NCI-H1436 (cell line): ENCODE data around the gene KLHL35.

Experiments
- DNase-seq: peaks from one replicate; lab custom pipeline; 2025; lab: John Stamatoyannopoulos, UW

Gene KLHL35, protein sequence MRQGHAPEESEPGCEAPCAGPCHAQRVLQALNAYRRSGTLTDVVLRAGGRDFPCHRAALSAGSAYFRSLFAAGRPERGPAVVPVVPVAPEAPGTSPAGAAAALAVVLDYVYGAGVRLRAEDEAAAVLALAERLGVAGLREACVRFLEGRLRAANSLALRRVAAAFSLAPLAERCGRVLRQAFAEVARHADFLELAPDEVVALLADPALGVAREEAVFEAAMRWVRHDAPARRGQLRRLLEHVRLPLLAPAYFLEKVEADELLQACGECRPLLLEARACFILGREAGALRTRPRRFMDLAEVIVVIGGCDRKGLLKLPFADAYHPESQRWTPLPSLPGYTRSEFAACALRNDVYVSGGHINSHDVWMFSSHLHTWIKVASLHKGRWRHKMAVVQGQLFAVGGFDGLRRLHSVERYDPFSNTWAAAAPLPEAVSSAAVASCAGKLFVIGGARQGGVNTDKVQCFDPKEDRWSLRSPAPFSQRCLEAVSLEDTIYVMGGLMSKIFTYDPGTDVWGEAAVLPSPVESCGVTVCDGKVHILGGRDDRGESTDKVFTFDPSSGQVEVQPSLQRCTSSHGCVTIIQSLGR

DNA sequence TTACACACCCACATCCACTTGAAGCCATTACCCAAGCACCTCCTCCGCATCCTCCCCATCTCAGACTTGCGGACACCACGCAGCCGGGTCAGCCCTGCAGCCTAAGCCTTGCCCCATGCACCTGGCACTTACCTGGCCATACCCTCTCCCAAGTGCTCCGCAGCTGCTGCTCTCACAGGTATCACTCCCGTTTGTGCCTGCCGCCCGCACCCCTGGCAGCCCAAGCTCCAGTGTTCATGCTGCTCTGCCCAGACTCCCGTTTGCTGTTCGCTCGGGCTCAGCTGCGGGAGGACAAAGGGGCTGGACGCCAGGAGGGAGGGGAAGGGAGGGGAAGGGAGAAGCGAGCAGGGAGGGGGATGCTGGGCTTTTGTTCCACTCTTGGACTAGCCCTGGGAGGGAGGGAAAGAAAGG is at the start of gene KLHL35:
TSS of gene KLHL35 (minus strand) at position 293 of the 411 bp plus-strand sequence. CDS start 2,574 bp downstream, outside the sequence.
- no peak for DNase-seq

DNA sequence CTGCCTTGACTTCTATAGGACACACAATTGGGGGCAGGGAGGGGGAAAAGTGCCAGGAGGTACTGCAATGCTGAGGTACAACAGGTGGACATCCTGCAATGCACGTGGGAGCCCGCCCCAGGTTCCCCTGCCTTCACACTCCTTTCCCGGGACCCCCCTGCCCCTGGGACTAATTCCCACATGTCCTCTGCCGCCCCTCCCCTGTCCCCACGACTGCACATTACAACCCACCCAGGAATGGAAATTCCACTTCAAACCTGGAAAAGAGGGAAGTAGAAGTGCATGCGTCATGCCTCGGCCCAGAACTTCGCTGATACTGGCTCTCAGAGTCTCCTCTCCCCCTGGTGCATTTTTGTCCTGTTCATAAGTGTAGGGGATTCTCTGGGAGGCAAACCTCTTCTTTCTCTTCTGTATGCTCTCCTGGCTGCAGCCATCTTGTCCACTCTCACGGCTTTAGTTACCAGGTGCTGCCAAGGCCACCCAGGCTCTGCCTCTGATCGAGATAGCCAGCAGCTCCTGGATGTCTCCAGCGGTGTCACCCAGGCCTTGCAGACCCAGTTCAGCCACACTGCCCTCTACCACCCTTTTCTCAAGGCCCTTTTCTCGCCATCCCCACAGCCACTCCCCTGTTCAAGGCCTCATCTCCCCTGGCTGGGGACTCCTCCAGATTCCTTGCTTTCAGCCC is 49.1 kb upstream of the KLHL35 start:
- DNase-seq = no peak

DNA sequence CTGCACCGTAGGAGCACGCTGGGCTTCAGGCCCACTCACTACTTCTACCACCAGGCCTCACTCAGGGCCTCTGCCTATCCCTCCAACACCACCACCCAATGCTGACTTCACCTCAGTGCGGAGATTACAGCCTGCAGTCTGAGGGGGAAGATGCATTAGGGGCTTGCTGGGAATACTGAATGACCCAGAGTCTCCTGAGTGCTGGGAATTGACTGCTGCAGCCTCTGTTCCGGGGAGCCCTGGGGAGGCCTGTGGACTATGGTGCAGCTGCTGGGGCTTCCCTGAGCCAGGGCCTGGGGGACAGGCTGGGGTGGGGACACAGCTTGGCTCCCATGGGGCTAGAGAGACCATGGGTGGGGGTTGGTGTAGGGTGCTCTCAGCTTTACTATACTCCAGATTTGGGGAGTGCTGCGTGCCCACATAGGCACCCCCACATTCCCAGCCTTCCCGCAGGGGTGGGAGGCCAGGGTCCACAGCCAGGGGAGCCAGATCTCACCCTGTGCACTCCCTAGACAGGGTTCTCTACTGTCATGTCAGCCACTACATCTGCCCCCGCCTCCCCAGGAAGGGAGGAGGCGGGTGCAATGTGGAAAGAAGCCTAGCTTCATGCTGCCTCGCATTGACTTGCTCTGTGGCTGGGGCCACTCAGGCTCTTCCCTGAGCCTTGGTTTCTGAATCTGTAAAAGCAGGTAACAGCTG is 48.4 kb upstream of the KLHL35 start:
- DNase-seq = no peak

DNA sequence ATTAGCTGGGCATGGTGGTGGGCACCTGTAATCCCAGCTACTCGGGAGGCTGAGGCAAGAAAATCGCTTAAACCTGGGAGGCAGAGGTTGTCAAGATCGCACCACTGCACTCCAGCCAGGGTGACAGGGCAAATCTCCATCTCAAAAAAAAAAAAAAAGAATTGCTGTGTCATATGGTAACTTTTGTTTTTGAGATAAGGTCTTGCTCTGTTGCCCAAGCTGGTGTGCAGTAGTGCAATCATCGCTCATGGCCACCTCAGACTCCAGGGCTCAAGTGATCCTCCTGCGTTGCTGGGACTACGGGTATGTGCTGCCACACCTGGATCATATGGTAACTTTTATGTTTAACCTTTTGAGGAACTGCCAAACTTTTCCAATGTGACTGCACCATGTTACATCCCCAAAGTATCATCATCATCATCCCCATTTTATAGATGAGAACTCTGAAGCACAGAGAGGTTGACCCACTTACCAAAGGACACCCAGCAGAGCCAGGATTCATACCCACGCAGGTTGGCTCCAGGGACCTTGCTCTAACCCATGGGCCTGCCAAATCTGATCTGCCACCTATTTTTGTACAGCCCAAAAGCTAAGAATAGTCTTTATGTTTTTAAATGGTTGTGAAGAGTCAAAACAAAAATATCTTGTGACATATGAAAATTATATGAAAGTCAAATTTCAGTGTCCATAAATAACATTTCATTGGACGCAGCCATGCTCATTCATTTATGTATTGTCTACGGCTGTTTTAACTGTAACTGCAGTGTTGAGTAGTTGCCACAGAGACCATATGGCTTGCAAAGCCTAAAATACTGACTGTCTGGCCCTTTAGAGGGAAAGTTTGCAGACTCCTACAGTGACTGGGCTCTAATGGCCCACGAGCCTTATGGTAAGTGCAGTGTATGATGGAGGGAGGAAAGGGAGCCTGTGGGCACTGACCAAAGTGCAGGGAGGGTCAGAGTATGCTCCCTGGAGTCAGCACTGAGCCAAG is 47.5 kb upstream of the KLHL35 start:
- no peak for DNase-seq

DNA sequence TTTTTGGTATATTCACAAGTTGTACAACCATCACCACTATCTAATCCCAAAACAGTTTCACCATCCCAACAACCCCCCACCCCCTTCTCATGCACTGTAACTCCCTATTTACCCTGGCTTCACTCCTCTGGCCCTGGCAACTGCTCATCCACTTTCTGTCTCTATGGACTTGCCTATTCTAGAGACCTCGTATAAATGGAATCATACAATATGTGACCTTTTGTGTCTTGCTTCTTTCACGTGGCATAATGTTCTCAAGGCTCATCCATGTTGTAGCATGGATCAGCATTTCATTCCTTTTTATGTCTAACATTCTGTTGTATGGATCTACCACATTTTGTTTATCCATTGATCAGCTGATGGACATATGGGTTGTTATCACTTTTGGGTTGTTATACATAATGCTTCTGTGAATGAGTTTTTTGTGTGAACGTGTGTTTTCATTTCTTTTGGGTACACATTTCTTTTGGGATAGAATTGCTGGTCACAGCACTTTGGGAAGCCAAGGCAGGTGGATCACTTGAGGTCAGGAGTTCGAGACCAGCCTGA is 46.7 kb upstream of the KLHL35 start:
- DNase-seq = no peak

DNA sequence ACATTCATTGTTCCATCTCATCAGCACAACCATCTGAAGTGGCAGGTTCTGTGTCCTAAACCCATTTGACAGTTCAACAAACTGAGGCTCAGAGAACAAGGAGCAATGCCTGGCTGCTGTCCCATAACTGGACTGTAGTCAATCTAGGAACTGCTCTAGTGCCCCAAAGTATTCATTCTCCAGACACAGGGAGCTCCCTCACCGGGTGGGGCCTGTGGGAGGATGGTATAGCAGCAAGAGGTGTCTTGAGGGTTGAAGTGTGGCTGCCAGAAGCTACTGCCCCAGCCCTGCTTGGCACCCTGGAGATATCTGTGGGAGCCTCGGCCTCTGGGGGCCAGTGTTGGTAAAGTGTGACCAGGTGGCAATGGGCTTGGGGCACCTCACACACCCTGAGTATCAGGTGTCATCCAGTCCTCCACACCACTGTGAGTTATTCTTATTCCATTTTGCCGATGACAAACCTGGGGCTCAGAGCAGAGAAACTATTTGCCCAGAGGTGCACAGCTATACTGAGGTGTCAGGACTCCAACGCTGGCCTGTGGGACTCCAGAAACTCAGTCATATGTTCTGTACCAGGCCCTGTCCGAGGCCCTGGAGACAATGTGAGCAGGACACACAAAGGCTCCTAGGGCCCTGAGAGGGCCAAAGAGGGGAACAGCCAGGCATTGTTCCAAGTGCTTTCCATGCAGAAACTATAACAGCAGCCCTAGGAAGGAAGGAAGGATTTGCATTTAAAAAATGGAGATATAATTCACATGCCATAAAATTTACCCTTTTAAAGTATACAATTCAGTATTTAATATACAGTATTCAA is 46.0 kb upstream of the KLHL35 start:
- no peak for DNase-seq

DNA sequence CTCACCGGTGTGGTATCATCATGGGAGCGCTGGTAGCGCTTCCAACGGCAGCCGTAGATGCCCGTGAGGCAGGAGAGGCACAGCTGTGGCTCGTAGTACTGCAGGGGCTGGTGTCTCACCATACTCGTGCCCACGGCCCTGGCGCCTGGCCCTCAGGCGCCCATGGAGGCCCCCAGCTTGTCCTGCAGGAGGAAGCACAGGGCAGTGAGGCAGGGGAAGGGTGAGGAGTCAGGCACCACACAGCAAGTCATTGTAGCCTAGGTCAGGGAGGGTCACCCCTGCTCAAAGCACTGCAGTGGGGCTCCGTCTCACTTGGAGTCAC is 44.6 kb upstream of the KLHL35 start:
- DNase-seq = no peak

DNA sequence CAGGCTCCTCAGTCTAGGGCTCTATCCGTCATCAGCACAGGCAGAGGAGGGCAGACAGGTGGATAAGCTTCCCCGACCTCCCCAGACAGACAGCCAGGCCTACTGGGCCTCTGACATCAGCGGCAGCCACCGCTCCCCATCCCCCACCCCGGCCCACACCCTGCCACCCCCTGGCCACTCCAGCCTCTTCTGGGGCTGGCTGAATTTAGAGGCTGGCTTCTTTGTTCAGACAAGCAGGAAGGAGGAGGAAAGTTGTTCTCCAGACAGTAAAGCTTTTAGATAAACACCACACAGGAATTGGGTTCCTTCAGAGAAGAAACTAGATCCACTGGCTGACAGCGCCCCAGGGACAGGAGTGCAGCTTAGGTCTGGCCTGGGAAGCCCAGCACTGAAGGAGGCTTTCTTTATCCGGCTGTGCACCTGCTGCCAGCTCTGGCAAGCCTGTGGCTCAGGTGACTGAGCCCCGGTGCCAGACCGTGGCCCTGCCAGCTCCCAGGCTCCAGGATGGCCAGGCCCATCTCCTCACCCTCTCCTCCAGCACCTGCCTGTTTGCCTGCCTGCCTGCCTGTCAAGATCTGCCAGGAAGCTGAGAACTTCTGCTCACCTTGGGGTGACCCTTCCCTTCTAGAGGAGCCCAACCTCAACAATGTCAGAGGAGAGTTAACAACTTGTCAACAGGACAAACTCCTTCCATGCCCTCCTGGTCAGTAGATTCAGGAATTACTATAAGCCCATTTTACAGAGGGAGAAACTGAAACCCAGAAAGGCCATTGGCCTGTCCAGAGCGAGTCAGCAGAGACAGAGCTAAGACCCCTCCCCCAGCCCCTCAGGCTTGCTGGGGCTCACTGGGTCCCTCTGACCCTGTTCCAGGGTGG is 44.0 kb upstream of the KLHL35 start:
- no peak for DNase-seq

DNA sequence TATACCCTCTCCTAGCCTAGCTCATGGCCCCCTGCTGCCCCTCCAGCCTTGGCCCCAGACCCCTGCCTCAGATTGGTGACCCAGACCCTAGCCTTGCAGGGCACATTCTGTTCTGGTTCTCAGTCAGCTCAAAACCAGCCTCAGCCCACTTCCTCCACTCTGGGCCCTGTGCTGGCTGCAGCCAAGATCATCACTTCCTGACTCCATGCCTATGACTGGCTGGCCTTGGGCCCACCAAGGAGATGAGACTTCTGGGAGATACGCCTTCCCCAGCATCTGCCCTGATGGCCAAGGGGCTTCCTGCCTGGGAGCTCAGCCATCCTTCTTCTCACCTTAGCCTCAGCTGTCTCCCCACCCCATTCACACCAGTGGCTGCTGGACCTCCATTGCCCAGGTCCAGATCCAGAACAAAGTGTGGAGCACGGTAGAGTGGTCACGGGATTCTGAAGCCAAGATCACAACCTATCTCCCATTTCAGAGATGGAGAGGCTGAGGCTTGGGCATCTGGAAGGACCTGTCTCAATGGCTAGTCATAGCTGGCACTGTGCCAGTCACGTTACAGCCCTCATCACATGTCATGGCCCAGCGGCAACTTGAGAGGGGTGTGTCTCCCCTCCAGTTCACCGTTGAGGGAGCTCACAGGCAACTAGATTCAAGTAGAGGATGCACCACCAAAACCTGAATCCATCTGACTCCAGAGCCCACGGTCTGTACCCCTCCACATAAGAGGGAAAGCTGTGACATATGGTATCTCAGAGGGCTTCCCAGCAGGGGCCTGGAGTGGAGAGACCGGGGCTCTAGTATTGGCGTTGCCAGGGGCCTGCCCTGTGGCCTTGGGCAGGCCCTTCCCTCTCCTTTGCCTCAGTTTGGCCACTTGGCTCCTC is 43.0 kb upstream of the KLHL35 start:
- DNase-seq = peak; percentile 26

DNA sequence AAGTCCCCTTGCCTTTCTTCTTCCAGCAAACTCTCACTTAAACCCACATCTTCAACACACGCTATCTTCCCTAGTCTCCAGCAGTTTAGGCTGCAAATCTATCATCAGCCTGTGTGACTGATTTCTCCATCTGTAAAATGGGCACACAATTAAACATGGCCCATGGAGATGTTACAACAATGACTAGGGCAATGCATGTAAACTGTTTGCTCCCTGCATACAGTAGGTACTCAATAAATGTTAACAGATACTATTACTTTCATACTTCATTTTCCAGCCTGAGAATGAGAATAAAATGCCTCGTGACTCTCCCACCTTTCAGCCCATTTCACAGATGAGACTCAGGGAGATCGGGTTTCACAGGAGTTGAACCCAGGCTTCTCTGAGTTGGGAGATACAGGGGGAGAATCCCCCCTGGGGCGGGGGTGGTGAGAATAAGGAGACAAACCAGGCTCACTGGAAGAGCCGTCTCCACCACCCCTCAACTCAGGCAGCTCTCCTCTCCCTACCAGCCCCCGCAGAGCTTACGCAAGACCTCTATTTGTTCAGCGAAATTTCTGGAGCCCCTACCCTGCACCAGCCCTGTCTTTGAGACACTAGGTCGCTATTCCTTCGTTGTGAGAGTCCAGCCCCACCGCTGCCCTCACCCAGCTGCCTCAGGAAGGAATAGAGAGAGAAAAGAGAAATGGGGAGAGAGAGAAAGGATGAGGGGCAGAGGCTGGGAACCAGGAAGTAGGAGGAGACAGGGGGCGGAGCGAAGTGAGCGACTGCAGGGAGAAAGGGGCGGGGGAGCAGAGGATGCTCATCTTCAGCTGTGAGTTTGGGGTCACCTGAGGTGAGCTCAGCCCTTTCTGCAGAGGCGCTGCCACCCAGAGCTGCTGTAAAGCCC is 42.1 kb upstream of the KLHL35 start:
- DNase-seq = peak; percentile 76

DNA sequence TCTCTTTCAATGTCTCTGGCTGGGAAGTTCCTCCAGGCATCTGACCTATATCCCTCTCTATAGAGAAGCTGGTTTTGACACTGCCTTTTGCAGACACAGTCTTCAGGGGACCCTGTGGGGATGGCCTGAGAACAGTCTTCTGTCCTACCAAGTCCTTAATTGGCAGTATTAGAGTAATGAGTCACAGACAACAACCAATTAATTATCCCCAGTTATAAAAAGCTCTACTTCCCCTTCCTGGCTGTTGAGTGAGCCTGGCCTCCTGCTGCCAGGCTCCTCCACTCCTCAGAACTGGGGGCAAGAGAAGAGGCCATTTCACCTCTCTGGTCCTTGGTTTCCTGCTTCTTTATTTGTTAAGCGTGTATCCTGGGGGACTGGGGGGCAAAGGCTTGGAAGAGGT is 41.2 kb upstream of the KLHL35 start:
- DNase-seq = no peak

DNA sequence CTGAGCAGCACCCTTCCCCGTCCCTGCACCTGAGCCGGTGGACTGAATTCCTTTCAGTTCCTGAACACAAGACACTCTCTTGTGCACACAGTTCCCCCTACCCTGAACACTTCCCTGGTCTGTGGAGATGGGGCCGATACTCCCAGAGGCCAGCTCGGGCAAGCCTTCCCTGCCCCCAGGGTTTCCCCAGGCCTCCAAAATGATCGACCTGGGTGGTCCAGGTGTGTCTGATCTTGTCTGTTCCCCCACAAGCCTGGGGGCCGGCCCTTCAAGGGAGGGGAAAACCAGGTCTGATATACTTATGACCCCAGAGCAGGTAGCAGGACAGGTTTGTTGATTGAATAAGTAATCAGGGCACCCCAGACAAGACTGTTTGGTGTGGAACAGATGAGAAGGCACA is 40.7 kb upstream of the KLHL35 start:
- no peak for DNase-seq

DNA sequence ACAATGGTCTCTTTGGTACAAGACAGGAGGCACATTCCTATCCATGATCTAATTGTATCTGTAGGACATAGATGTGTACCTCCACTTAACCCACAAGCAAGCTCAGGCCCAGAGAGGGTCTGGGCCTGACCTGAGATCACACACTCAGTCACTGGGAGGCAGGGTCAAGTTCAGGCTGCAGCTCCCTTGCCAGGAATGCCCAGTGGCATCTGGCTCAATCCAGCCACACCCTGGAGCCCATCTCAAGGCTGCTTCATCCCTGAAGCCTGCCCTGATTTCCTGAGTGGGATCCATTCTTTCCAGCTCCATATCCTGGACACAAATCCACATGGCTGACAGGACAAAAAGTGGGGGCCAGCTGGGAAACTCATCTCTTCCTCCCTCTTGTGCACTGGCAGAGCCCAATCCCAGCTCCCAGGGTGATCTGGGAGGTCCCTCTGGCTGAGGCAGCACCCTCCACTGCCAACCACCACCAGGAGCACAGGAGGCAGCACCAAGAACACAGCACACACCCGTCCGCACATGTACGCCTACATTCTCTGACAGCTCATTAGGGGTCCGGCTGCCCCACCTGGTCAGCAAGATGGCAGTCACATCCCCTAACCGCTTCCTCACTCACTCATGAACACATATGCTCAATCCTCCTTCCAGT is 39.2 kb upstream of the KLHL35 start:
- no peak for DNase-seq

DNA sequence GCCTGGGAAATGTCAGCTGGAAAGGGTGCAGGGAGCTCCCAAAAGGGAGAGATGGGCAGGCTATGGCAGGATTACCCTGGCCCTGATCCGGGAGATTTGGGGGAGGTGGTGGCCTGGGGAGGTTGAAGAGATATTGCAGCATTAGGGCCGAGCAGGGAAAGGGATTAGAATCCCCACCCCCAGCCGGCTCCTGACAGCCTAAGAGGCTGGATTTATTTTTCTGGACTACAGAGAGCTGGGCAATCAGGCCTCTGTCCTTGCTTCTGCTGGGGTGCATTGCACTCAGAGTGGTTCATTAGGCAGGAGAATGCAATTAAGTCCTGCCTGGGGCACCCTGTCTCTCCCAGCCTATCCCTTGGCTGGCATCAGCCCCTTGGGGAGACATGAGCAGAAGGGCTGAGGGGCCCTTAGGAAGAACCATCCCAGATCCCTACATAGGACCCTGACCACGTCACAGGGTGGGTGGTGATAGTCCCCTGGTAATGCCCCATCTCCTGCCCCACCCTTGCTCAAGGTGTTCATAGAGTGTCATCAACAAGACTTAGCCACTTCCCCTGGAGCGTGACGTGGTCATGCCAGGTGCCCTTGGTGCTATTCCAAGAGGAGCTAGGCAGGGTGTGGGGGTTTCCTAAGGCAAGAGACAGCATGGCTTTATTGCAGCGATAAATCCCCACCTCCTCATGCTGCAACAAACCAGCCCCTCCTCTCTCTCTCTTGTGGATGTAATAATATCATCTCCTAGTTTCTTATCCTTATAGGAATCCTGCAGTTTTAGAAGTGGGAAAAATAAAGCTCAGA is 38.4 kb upstream of the KLHL35 start:
- DNase-seq = no peak

DNA sequence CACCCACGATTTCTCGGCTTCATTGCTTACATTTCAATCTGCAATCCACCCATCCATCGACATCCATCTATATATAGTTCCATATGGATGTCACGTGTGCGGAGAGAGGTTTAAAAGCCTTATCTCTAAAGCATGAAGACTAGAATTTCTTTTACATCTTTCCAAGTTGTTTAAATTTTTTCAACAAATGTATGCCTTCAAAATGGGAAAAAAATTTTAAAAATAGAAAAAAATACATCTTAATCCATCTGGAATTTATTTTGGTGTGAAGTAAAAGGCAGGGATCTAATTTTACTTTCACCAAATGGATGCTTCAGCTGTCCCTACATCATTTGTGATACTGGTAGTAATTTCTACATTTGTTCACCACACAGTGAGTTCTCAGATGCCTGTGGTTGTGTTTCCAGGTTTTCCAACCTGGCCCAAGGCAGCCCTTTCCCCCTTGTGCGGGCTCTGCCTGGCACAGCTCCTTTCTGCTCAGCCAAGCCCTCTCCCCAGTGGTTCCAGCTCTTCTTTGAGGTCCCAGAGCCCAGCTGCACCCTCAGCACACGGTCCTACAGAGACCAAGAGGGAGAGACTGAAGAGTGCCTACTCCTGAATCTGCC is 37.6 kb upstream of the KLHL35 start:
- DNase-seq = no peak
